ENCODE data around the gene MARK4.

- no peak for TF ChIP-seq POLR2A (IDR thresholded peaks at IDR 0.05; ENCODE audit: low read length)
- TF ChIP-seq GATA1 (IDR thresholded peaks at IDR 0.05; ENCODE audit: low read depth, low read length), result no peak
Measured at GRCh38 chr19:45302416-45302815, 51.3 kb downstream of the MARK4 start.

Data from erythroblast (primary cell).